WERI-Rb-1 (cell line): ENCODE measurements around the gene HES4.
A peak's percentile ranks its signal among the peaks of the same experiment; 100 is the strongest.

Experiments
- DNase-seq: peaks from one replicate; pipeline ENCODE4 v3.0.0-alpha.2; 2020
- H3K27ac ChIP-seq: fragments of 250-450 bp; sonication (Bioruptor Pico); 2 replicates; pipeline ENCODE4 v1.5.1; 2020; ENCODE audit warnings: mild to moderate bottlenecking, moderate library complexity
- H3K27me3 ChIP-seq: fragments of 250-450 bp; sonication (Bioruptor Pico); 2 replicates; pipeline ENCODE4 v1.5.1; 2021; ENCODE audit warnings: mild to moderate bottlenecking, low read depth, moderate library complexity; ENCODE audit not compliant: insufficient read depth, severe bottlenecking
- H3K36me3 ChIP-seq: fragments of 250-450 bp; sonication (Bioruptor Pico); 2 replicates; pipeline ENCODE4 v1.5.1; 2020; ENCODE audit warnings: mild to moderate bottlenecking, moderate library complexity
- H3K4me3 ChIP-seq: 2 replicates; pipeline ENCODE4 v1.5.1; 2011; ENCODE audit warnings: low read depth, mild to moderate bottlenecking, control low read depth, low read length
- H3K9me3 ChIP-seq: fragments of 250-450 bp; sonication (Bioruptor Pico); 2 replicates; pipeline ENCODE4 v1.5.1; 2021; ENCODE audit warnings: mild to moderate bottlenecking, moderate library complexity; ENCODE audit not compliant: severe bottlenecking
- CTCF ChIP-seq: IDR thresholded peaks from 2 replicates; pipeline ENCODE4 v1.5.1; 2011; ENCODE audit warnings: low read depth, mild to moderate bottlenecking, control low read depth, inconsistent platforms, low read length

HES4 gene

GRCh38 chr1:1024771-1025699, 25.1 kb upstream of the HES4 start:
- Histone ChIP-seq H3K9me3 (no peaks in the 10 kb centered on the region), H3K27ac (no peak overlapping the region), H3K27me3 (no peaks in the 10 kb centered on the region), H3K4me3 (no peak overlapping the region), H3K36me3 (peaks cover 38% of the 10 kb centered on the region)
- no peak for DNase-seq
- no peak for TF ChIP-seq CTCF

GRCh38 chr1:1024149-1024770, 24.4 kb upstream of the HES4 start:
- H3K27ac ChIP-seq = no peak overlapping the region
- H3K4me3 ChIP-seq = no peak overlapping the region
- peaks cover 38% of the 10 kb centered on the region for H3K36me3 ChIP-seq

GRCh38 chr1:1023700-1024099, 23.8 kb upstream of the HES4 start:
- Histone ChIP-seq H3K27me3 (no peaks in the 10 kb centered on the region), H3K36me3 (peaks cover 38% of the 10 kb centered on the region), H3K9me3 (no peaks in the 10 kb centered on the region), H3K4me3 (no peak overlapping the region), H3K27ac (no peak overlapping the region)
- no peak for DNase-seq
- no peak for TF ChIP-seq CTCF

More at GRCh38 chr1:1024149-1024770, 24.4 kb upstream of the HES4 start:
- no peak for TF ChIP-seq CTCF
- Histone ChIP-seq H3K27me3 (no peaks in the 10 kb centered on the region), H3K9me3 (no peaks in the 10 kb centered on the region)
- DNase-seq = no peak

DNA sequence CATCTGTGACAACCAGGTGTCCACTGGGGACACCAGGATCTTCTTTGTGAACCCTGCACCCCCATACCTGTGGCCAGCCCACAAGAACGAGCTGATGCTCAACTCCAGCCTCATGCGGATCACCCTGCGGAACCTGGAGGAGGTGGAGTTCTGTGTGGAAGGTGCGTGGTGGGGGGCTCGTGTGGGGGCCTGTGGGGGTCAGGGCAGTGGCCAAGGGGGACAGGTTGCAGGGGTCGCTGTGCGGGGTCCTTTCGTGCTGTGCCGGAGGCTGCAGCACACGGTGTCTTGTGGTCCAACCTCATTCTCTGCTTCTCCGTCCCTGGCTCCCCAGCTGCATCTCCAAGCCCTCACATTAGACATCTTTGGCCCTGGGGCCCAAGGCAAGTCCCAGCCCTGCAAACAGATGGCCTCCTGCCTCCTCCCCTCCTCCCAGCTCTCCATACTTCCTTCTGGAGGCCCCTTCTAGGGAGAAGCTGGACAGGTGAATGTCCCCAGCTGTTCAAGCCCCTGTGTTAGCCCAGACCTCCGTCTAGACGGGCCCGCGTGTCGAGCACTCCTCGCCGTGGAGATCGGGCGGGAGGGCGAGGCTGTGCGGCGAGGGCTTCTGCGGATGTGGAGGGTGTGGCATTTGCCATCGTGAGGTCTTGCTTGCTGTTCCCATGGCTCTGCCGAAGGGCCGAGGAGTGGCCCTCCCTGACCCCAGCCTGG, 22.6 kb upstream of the HES4 start:
- H3K9me3 ChIP-seq = no peaks in the 10 kb centered on the region
- no peaks in the 10 kb centered on the region for H3K27me3 ChIP-seq
- no peak overlapping the region for H3K4me3 ChIP-seq
- H3K36me3 ChIP-seq = peaks cover 33% of the 10 kb centered on the region
- H3K27ac ChIP-seq = peak overlapping the region; percentile 65
- no peak for TF ChIP-seq CTCF
- DNase-seq = peak; percentile 56

DNA sequence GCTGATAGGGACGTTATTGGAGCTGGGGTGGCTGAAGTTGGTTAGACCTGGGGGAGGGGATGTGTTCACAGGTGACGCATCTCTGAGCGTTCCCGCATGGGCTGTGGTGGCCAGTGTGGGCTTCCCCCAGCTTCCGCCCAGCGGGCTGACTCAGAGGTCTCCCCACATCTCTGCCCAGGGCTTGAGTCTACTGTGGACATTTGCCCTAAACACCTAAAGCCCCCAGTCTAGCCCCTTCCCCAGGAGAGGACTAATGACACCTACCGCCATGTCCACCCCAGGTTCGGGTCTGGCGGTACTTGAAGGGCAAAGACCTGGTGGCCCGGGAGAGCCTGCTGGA, 22.0 kb upstream of the HES4 start:
- peak overlapping the region; percentile 65 for H3K27ac ChIP-seq

More for the DNA sequence above, 22.0 kb upstream of the HES4 start:
- TF ChIP-seq CTCF = no peak
- Histone ChIP-seq H3K4me3 (no peak overlapping the region), H3K36me3 (peaks cover 31% of the 10 kb centered on the region), H3K27me3 (no peaks in the 10 kb centered on the region), H3K9me3 (no peaks in the 10 kb centered on the region)
- no peak for DNase-seq
